Right lobe of liver (tissue), 6 donors: ENCODE measurements around the gene CFAP77. TPM values are rescaled to one million over a fixed set of nuclear protein-coding genes. Genes with fewer than 3 reads are reported as not detected.

Experiments used
- ATAC-seq, 4 donors: fragments of 200-7000 bp; cut with Tn5 transposase; one replicate each; pipeline ENCODE4 v1.9.1; 2020; ENCODE audit warnings: mild to moderate bottlenecking in 4 of 4, moderate library complexity in 4 of 4
- DNase-seq, 3 donors: peaks; one replicate each; pipeline ENCODE4 v3.0.0-alpha.2; 2020
- H3K27ac ChIP-seq, 3 donors: fragments of 200-600 bp; one replicate each; pipeline ENCODE4 v1.8.0; 2022
- H3K27me3 ChIP-seq, 2 donors: fragments of 200-600 bp; one replicate each; pipeline ENCODE4 v1.8.0; 2022
- H3K36me3 ChIP-seq, 4 donors: fragments of 200-600 bp; sonication (generic) in 1 of 4; one replicate each; pipeline versions ENCODE4 v1.5.1 to v1.8.0; 2017 to 2022; ENCODE audit warnings: control low read depth in 1 of 4
- H3K4me1 ChIP-seq, 4 donors: fragments of 200-600 bp; sonication (generic) in 1 of 4; one replicate each; pipeline versions ENCODE4 v1.5.1 to v1.8.0; 2017 to 2022; ENCODE audit warnings: control low read depth in 1 of 4
- H3K4me3 ChIP-seq, 3 donors: fragments of 200-600 bp; one replicate each; pipeline ENCODE4 v1.8.0; 2022
- H3K9me3 ChIP-seq, 4 donors: fragments of 200-600 bp; sonication (generic) in 1 of 4; one replicate each; pipeline versions ENCODE4 v1.5.1 to v1.8.0; 2017 to 2022; ENCODE audit warnings: control low read depth in 1 of 4
- CTCF ChIP-seq, 4 donors: fragments of 200-600 bp in 3 of 4; fragments of 450-650 bp in 1 of 4; IDR thresholded peaks; one replicate each; pipeline versions ENCODE4 v1.5.1 to v1.8.0; 2016 to 2022; ENCODE audit warnings: antibody characterized with exemption in 4 of 4, mild to moderate bottlenecking in 2 of 4
- POLR2A ChIP-seq: fragments of 450-650 bp; IDR thresholded peaks from one replicate; pipeline ENCODE4 v1.6.1; 2017; ENCODE audit warnings: antibody characterized with exemption, mild to moderate bottlenecking
- WGBS: methylation state at CpG from one replicate; pipeline ENCODE4 v1.1.6; 2018; ENCODE audit warnings: low coverage, low lambda C conversion rate; ENCODE audit not compliant: insufficient coverage; ENCODE audit errors: missing lambda C conversion rate; 5-methylcytosine and 5-hydroxymethylcytosine counted together
- intact Hi-C, 2 donors: fragments of 100-400 bp; cut with DNase I; formaldehyde crosslinking; loops; one replicate each; pipeline versions ENCODE4 v1.11.2 to v1.14.1; 2022
- total RNA-seq, 6 experiments: library from RNA; depleted of rRNA in 2 of 6; stranded (reverse); fragments of >200 nt in 2 of 6; fragmentation: NEBNext Ultra II Directional in 3 of 6; extraction: Animal tissue kit (Norgen Biotek cat#: 25700) in 3 of 6; gene quantifications; one replicate each; pipeline versions ENCODE4 v1.1.0 to v1.2.4, GENCODE V29; 2016 to 2023
- donor health status: DM: no; HTN: yes; CAD: no.
- donor health status: DM: no; HTN: no; CAD: no.
- donor health status: DM: no; HTN: no; CAD: no.
- donor health status: DM: no; HTN: yes; CAD: no.
- donor health status: DM: no; HTN: yes; CAD: no.

The CFAP77 gene
- total RNA-seq, 6 experiments from 2014 or later, result not detected

DNA sequence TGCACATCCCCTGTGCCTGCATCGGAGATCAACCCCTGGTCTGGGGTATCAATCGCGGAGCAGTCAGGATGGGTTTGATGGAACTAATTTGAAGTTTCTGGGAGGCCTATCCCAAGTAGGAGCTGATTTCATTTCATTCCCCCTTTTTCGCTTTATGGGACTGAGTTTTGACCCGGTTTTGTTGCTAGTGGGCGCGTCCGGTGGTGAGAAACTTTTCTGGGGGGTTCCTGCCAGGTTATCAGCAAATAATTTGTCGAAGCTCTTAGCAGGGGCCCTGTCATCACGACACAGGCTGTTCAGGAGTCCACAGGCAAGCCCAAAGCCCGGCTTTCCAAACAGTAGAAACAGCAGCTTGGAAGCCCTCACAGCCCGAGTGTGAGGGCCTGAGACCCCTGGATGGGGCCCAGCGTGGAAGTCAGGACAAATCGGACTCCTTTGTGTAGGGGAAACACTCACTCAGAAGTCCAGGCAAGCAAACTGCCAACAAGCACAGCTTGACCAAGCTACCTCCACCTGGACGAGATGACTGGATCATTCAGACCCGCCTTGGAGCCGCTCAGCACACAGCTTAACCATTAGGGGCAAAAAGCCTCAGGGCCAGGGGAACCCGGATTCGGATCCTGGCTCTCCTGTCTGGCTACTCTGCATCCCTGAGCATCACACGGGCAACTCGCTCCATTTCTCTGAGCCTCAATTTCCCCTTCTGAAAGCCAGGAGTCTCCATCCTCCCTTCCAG, 108.0 kb downstream of the CFAP77 start:
- no peak for TF ChIP-seq CTCF (IDR thresholded peaks at IDR 0.05)
- TF ChIP-seq POLR2A, result no peak
- Histone ChIP-seq H3K4me3 (no peak overlapping the region), H3K27me3 (no peaks in the 10 kb centered on the region), H3K4me1 (no peaks in the 10 kb centered on the region), H3K27ac (no peak overlapping the region), H3K9me3 (no peaks in the 10 kb centered on the region), H3K36me3 (no peaks in the 10 kb centered on the region)
- intact Hi-C loops, result no loop called here
- ATAC-seq, result no peak
- WGBS, result 64% methylated on average over 10 of the region's 21 CpGs
- no peak for DNase-seq

GRCh38 chr9:132518626-132519025, 108.6 kb downstream of the CFAP77 start:
- Histone ChIP-seq H3K27me3 (no peaks in the 10 kb centered on the region), H3K4me1 (no peaks in the 10 kb centered on the region), H3K9me3 (no peaks in the 10 kb centered on the region), H3K36me3 (no peaks in the 10 kb centered on the region), H3K4me3 (no peak overlapping the region), H3K27ac (no peak overlapping the region)
- TF ChIP-seq POLR2A (no peak), CTCF (IDR thresholded peaks at IDR 0.05) (no peak)
- DNase-seq, result no peak
- 59% methylated on average over 6 of the region's 11 CpGs for WGBS
- no peak for ATAC-seq
- intact Hi-C loops, result no loop called here

DNA sequence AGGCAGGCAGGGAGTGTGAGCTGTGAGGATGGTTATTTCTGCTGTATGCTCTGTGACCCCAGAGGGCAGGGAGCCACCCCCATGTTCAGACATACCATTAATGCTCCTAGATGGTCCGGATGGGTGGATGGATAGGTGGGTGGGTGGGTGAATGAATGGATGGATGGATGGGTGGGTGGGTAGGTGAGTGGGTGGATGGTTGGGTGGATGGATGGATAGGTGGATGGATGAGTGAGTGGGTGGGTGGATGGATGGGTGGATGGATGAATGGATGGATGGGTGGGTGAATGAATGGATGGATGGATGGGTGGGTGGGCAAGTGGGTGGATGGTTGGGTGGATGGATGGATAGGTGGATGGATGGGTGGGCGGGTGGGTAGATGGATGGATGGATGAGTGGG, 109.0 kb downstream of the CFAP77 start:
- Histone ChIP-seq H3K36me3 (no peaks in the 10 kb centered on the region), H3K4me1 (no peaks in the 10 kb centered on the region), H3K9me3 (no peaks in the 10 kb centered on the region), H3K27ac (no peak overlapping the region), H3K27me3 (no peaks in the 10 kb centered on the region), H3K4me3 (no peak overlapping the region)
- TF ChIP-seq POLR2A, result no peak
- no peak for TF ChIP-seq CTCF (IDR thresholded peaks at IDR 0.05)
- ATAC-seq (no peak), DNase-seq (no peak)
- intact Hi-C loops, result no loop called here
- WGBS, result 35% methylated on average over 2 of the region's 2 CpGs

- Histone ChIP-seq H3K4me1 (no peaks in the 10 kb centered on the region), H3K4me3 (no peak overlapping the region), H3K27me3 (no peaks in the 10 kb centered on the region), H3K9me3 (no peaks in the 10 kb centered on the region), H3K27ac (no peak overlapping the region), H3K36me3 (no peaks in the 10 kb centered on the region)
- ATAC-seq (peak in 1 of 4 donors; percentile 29), DNase-seq (no peak)
- intact Hi-C loops, result no loop called here
- WGBS, result 37% methylated on average over 4 of the region's 5 CpGs
- TF ChIP-seq POLR2A (no peak), CTCF (IDR thresholded peaks at IDR 0.05) (no peak)
Observed at GRCh38 chr9:132520612-132521011, 110.6 kb downstream of the CFAP77 start.
